Thoracic aorta (tissue), 2 donors: Measurements from ENCODE around the gene SKAP1. TPM values are rescaled to one million over a fixed set of nuclear protein-coding genes. Genes with fewer than 3 reads are reported as not detected.

Experiments used
- ATAC-seq: fragments of 150-250 bp; one replicate; pipeline ENCODE4 v1.8.0; 2017; ENCODE audit warnings: low read depth; ENCODE audit not compliant: insufficient number of reproducible peaks, low FRiP score
- DNase-seq: peaks from one replicate; pipeline ENCODE4 v3.0.0-alpha.2; 2020; ENCODE audit warnings: low spot score
- H3K27ac ChIP-seq, 2 donors: fragments of 200-600 bp; sonication (generic); 1 replicate in 1 of 2; 2 replicates in 1 of 2; pipeline ENCODE4 v1.5.1; 2016; ENCODE audit warnings: mild to moderate bottlenecking in 2 of 2, moderate library complexity in 2 of 2
- H3K27me3 ChIP-seq: fragments of 200-600 bp; sonication (generic); replicated peaks from 2 replicates; pipeline ENCODE4 v1.6.0; 2016; ENCODE audit warnings: mild to moderate bottlenecking; ENCODE audit not compliant: insufficient read depth
- H3K36me3 ChIP-seq: fragments of 200-600 bp; sonication (generic); one replicate; pipeline ENCODE4 v1.5.1; 2016
- H3K4me1 ChIP-seq, 2 donors: fragments of 200-600 bp; sonication (generic); 1 replicate in 1 of 2; 2 replicates in 1 of 2; pipeline versions ENCODE4 v1.5.1 to v1.6.0; 2016; ENCODE audit warnings: low read depth in 2 of 2, mild to moderate bottlenecking in 1 of 2; ENCODE audit not compliant: control insufficient read depth in 1 of 2
- H3K4me3 ChIP-seq: fragments of 200-600 bp; sonication (generic); 2 replicates; pipeline ENCODE4 v1.5.1; 2016; ENCODE audit warnings: mild to moderate bottlenecking
- H3K9me3 ChIP-seq: fragments of 200-600 bp; sonication (generic); 2 replicates; pipeline ENCODE4 v1.5.1; 2016
- total RNA-seq, 2 donors: library from RNA; depleted of rRNA; stranded (reverse); fragments of >200 nt; gene quantifications; one replicate each; pipeline versions ENCODE4 v1.1.0 to v1.2.3, GENCODE V29; 2016
- TF ChIP-seq, protein P1 (sequence below): fragments of 200-600 bp; sonication (generic); IDR thresholded peaks from one replicate; pipeline ENCODE4 v1.5.1; 2019; ENCODE audit warnings: antibody characterized with exemption

SKAP1 gene
- total RNA-seq, 2 donors from 2014 or later, result 2.6 TPM; not detected in 1

DNA sequence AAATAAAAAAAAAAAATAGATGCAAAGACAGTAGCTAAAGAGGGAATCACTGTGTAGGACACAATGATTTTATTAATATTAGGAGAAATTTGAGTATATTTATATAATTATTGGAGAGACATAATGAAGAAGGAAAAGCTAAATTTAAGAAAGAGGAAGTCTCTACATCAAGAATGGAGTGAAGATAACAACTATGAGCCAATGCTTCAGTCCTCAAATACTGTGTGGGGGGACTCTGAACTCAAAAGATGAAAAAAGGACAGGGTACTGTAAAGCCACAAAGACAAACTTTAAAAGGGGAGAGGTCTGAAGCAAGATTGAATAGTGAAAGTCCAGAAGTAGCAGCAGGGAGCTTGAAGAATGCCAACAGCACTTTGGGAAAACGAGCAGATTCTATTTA, 44.7 kb downstream of the SKAP1 start:
- no peak overlapping the region for H3K27ac ChIP-seq
- no peak overlapping the region for H3K4me3 ChIP-seq
- no peaks in the 10 kb centered on the region for H3K4me1 ChIP-seq
- no peaks in the 10 kb centered on the region for H3K36me3 ChIP-seq
- DNase-seq (no peak), ATAC-seq (no peak)
- H3K9me3 ChIP-seq, result no peaks in the 10 kb centered on the region
- no peaks in the 10 kb centered on the region for H3K27me3 ChIP-seq
- TF ChIP-seq, protein P1, sequence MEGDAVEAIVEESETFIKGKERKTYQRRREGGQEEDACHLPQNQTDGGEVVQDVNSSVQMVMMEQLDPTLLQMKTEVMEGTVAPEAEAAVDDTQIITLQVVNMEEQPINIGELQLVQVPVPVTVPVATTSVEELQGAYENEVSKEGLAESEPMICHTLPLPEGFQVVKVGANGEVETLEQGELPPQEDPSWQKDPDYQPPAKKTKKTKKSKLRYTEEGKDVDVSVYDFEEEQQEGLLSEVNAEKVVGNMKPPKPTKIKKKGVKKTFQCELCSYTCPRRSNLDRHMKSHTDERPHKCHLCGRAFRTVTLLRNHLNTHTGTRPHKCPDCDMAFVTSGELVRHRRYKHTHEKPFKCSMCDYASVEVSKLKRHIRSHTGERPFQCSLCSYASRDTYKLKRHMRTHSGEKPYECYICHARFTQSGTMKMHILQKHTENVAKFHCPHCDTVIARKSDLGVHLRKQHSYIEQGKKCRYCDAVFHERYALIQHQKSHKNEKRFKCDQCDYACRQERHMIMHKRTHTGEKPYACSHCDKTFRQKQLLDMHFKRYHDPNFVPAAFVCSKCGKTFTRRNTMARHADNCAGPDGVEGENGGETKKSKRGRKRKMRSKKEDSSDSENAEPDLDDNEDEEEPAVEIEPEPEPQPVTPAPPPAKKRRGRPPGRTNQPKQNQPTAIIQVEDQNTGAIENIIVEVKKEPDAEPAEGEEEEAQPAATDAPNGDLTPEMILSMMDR, result no peak

DNA sequence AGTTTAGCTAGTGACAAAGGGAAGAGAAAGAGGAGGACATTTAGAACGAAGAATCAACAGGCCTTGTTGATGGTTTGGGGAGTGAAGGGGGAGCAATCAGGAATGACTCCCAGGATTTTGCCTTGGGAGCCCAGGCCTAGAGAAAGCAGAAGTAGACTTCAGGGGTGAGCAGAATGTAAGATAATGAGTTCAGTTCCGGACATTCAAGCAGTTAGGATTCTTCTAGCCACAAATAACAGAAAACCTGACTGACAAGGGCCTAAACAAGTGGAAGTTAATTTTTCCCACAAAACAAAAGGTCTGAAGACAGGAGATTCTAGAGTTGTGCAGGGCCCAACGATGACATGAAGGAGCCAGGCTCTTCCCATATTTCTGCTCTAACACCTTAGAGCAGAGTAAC, 45.9 kb downstream of the SKAP1 start:
- TF ChIP-seq, protein P1, result no peak
- H3K27me3 ChIP-seq, result no peaks in the 10 kb centered on the region

DNA sequence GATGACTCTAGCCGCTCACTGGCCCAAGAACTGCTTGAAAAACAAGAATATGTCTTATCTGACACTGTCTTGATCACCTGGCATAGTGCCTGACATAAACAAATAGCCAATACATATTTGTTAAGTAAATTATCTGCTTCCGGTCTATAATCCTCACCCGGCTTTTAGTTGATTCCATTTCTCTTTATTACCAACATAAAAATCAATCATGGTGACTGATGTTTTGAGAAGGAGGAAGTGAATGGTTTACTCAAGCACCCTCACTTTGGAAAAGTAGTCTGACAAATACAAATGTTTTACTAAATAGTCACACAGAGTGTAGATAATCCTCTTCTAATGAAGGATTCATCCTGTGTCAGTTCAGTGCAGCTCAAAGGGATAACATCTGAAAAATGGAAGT, 47.0 kb downstream of the SKAP1 start:
- no peaks in the 10 kb centered on the region for H3K27me3 ChIP-seq
- no peak overlapping the region for H3K27ac ChIP-seq
- no peak for ATAC-seq
- no peaks in the 10 kb centered on the region for H3K36me3 ChIP-seq
- TF ChIP-seq, protein P1, result no peak
- DNase-seq, result no peak
- H3K4me1 ChIP-seq, result no peaks in the 10 kb centered on the region
- no peak overlapping the region for H3K4me3 ChIP-seq
- H3K9me3 ChIP-seq, result no peaks in the 10 kb centered on the region

More for the DNA sequence above, 45.9 kb downstream of the SKAP1 start:
- ATAC-seq (no peak), DNase-seq (no peak)
- no peaks in the 10 kb centered on the region for H3K36me3 ChIP-seq
- H3K27ac ChIP-seq, result no peak overlapping the region
- no peaks in the 10 kb centered on the region for H3K4me1 ChIP-seq
- H3K9me3 ChIP-seq, result no peaks in the 10 kb centered on the region
- H3K4me3 ChIP-seq, result no peak overlapping the region

DNA sequence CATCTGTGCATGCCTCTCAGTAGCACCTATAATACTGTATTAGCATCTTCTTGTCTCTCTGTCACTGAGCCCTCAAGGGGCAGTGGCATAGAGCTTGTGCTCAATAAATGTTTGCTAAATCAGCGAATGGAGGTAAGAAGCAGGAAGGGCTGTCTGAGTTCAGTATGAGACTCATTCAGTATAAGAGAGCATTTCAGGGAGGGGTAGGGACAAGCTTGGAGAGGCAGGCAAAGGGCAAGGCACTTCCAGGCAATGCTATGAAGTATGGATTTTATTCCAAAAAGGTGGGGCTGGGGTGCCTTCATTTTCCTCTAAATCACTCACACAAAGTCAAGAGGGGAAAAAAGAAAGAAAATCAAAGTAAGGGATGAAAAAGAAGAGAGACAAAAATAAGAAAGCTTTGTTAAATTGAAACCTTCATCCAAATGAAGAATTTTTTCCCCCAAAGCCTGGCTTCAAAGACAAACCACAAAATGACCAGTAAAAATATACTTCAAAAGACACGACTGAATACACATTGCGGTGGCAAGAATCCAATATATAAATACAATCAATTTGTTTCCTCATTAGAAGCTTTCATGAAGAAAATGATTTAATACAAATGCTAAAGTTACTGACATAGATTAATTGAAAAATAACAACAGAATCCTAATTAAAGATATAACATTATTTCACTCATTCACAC, 51.2 kb downstream of the SKAP1 start:
- ATAC-seq, result no peak
- no peaks in the 10 kb centered on the region for H3K9me3 ChIP-seq
- no peak overlapping the region for H3K4me3 ChIP-seq
- H3K27me3 ChIP-seq, result no peaks in the 10 kb centered on the region
- no peak overlapping the region for H3K27ac ChIP-seq
- no peak for DNase-seq
- TF ChIP-seq, protein P1, result no peak
- H3K4me1 ChIP-seq, result no peaks in the 10 kb centered on the region
- no peaks in the 10 kb centered on the region for H3K36me3 ChIP-seq

DNA sequence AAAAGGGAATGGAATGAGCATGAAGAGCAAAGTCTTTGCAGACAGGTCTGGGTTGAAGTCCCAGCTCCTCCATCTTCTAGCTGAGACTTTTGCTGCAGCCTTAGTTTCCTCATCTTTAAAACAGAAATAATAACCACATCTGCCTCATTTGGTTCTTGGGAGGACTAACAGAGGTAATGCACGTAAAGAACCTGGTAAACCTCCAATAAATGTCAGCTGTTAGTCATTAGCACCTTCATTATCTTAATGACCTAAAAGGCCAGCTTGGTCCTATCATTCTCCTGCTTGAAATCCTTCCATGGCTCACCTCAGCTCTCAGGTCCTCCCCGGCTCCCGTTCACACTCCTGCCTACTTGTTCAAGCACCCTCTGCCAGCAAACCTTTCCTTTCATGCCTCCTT, 51.8 kb downstream of the SKAP1 start:
- no peaks in the 10 kb centered on the region for H3K27me3 ChIP-seq

More for the DNA sequence above, 51.8 kb downstream of the SKAP1 start:
- TF ChIP-seq, protein P1, result no peak
- Histone ChIP-seq H3K27ac (no peak overlapping the region), H3K4me1 (no peaks in the 10 kb centered on the region), H3K9me3 (no peaks in the 10 kb centered on the region), H3K4me3 (no peak overlapping the region), H3K36me3 (no peaks in the 10 kb centered on the region)
- no peak for DNase-seq
- ATAC-seq, result no peak
